Lung (tissue), 12 donors: ENCODE measurements around the gene AP3S2. TPM values are rescaled to one million over a fixed set of nuclear protein-coding genes. Genes with fewer than 3 reads are reported as not detected.

Experiments used
- ATAC-seq: fragments of 200-7000 bp; cut with Tn5 transposase; one replicate; pipeline ENCODE4 v1.9.1; 2020; ENCODE audit warnings: moderate number of reproducible peaks; ENCODE audit not compliant: insufficient read depth, low FRiP score
- DNase-seq, 3 donors: peaks; one replicate each; pipeline ENCODE4 v3.0.0-alpha.2; 2013 to 2017
- H3K27ac ChIP-seq, 2 donors: one replicate each; pipeline ENCODE4 v1.5.1; 2013; ENCODE audit warnings: mild to moderate bottlenecking in 2 of 2, moderate library complexity in 2 of 2, control low read depth in 1 of 2, inconsistent platforms in 1 of 2, low read depth in 1 of 2, low read length in 1 of 2
- H3K27me3 ChIP-seq, 3 donors: one replicate each; pipeline ENCODE4 v1.5.1; 2013; ENCODE audit warnings: low read length in 2 of 3; ENCODE audit not compliant: control insufficient read depth in 3 of 3, insufficient read depth in 3 of 3
- H3K36me3 ChIP-seq, 4 donors: one replicate each; pipeline ENCODE4 v1.5.1; 2013; ENCODE audit warnings: low read length in 4 of 4, mild to moderate bottlenecking in 1 of 4, moderate library complexity in 1 of 4; ENCODE audit not compliant: control insufficient read depth in 4 of 4, insufficient read depth in 4 of 4
- H3K4me1 ChIP-seq, 5 donors: one replicate each; pipeline ENCODE4 v1.5.1; 2013; ENCODE audit warnings: low read length in 5 of 5, mild to moderate bottlenecking in 2 of 5, moderate library complexity in 1 of 5; ENCODE audit not compliant: control insufficient read depth in 5 of 5, insufficient read depth in 5 of 5
- H3K4me3 ChIP-seq: one replicate; pipeline ENCODE4 v1.5.1; 2013; ENCODE audit warnings: mild to moderate bottlenecking, control low read depth, moderate library complexity
- H3K9ac ChIP-seq, 2 donors: one replicate each; pipeline ENCODE4 v1.5.1; 2013; ENCODE audit warnings: low read length in 2 of 2, control low read depth in 1 of 2; ENCODE audit not compliant: insufficient read depth in 1 of 2
- H3K9me3 ChIP-seq, 4 donors: one replicate each; pipeline ENCODE4 v1.5.1; 2013; ENCODE audit warnings: low read length in 3 of 4, mild to moderate bottlenecking in 1 of 4, moderate library complexity in 1 of 4; ENCODE audit not compliant: control insufficient read depth in 4 of 4, insufficient read depth in 3 of 4
- CTCF ChIP-seq: IDR thresholded peaks from 2 replicates; pipeline ENCODE4 v1.5.1; 2012; ENCODE audit warnings: mild to moderate bottlenecking; ENCODE audit errors: control extremely low read depth, extremely low read depth
- WGBS, 2 donors: extraction: QIAGEN DNeasy Blood & Tissue Kit; methylation state at CpG; one replicate each; pipeline ENCODE4 v1.1.7; 2013; 5-methylcytosine and 5-hydroxymethylcytosine counted together
- polyA plus RNA-seq, 2 donors: library from polyadenylated mRNA; stranded (reverse); fragments of 200-250 nt; gene quantifications; one replicate each; pipeline ENCODE4 v1.2.1, GENCODE V29; 2013
- total RNA-seq, 2 donors: library from RNA; depleted of rRNA in 1 of 2; stranded (reverse); fragments of >200 nt in 1 of 2; gene quantifications; one replicate each; pipeline ENCODE4 v1.2.1, GENCODE V29; 2014 to 2021
- donor health status: control.
- donor health status: control.
- donor health status: Bipolar disorder and iron deficiency.
- donor health status: healthy.
- donor health status: DM: yes; HTN: yes; CAD: no.

AP3S2 gene
- total and polyA plus RNA-seq, 4 donors = 9.9 to 31.8 (median 25.9) TPM

- DNase-seq (no peak), ATAC-seq (no peak)
- H3K9me3 ChIP-seq = no peaks in the 10 kb centered on the region
- 77 to 83% methylated on average over 4 of the region's 4 CpGs for WGBS, 2 donors
- no peak overlapping the region for H3K9ac ChIP-seq
- TF ChIP-seq CTCF = no peak
- no peak overlapping the region for H3K4me3 ChIP-seq
- H3K27ac ChIP-seq = peak overlapping the region in 1 of 2 donors; percentile 4
- peaks cover 4 to 18% (median 14%) of the 10 kb centered on the region in 4 donors for H3K36me3 ChIP-seq
- no peaks in the 10 kb centered on the region for H3K27me3 ChIP-seq
- no peaks in the 10 kb centered on the region for H3K4me1 ChIP-seq
These were observed 17.3 kb downstream of the AP3S2 start for GRCh38 chr15:89876396-89877082.

GRCh38 chr15:89875741-89876140 is 18.1 kb downstream of the AP3S2 start:
- DNase-seq (no peak), ATAC-seq (no peak)
- no peaks in the 10 kb centered on the region for H3K9me3 ChIP-seq
- H3K36me3 ChIP-seq = peaks cover 4 to 18% (median 15%) of the 10 kb centered on the region in 4 donors
- no peak overlapping the region for H3K9ac ChIP-seq
- WGBS, 2 donors = 92 to 96% methylated on average over 6 of the region's 6 CpGs
- peak overlapping the region in 1 of 2 donors; percentile 4 for H3K27ac ChIP-seq
- no peak overlapping the region for H3K4me3 ChIP-seq
- no peak for TF ChIP-seq CTCF
- H3K4me1 ChIP-seq = no peaks in the 10 kb centered on the region
- no peaks in the 10 kb centered on the region for H3K27me3 ChIP-seq

- peaks cover 7 to 25% (median 21%) of the 10 kb centered on the region in 4 donors for H3K36me3 ChIP-seq
- H3K9ac ChIP-seq = no peak overlapping the region
- 27 to 29% methylated on average over 10 of the region's 10 CpGs for whole genome bisulfite sequencing, 2 donors
- ATAC-seq (peak; percentile 90), DNase-seq (peak; percentile 69 to 76 (median 75))
- peak; percentile 81 for TF ChIP-seq CTCF
- H3K27ac ChIP-seq = no peak overlapping the region
- no peaks in the 10 kb centered on the region for H3K9me3 ChIP-seq
- H3K4me1 ChIP-seq = no peaks in the 10 kb centered on the region
- H3K4me3 ChIP-seq = no peak overlapping the region
- no peaks in the 10 kb centered on the region for H3K27me3 ChIP-seq
These were observed 18.7 kb downstream of the AP3S2 start for GRCh38 chr15:89874926-89875564.
